ENCODE measurements around the gene NLGN1.

Gene NLGN1

GRCh38 chr3:174132421-174133042 is 735.0 kb downstream of the NLGN1 start:
- Histone ChIP-seq H3K9me3 (ENCODE audit: control insufficient read depth, insufficient read depth, low read length) (no peaks in the 10 kb centered on the region), H3K27ac (ENCODE audit: low read length) (no peak overlapping the region), H3K36me3 (ENCODE audit: control insufficient read depth, insufficient read depth, low read length) (no peaks in the 10 kb centered on the region), H3K4me3 (ENCODE audit: low read length) (no peak overlapping the region), H3K27me3 (ENCODE audit: control insufficient read depth, insufficient read depth, low read length) (no peaks in the 10 kb centered on the region), H3K4me1 (ENCODE audit: control insufficient read depth, insufficient read depth, low read length) (no peaks in the 10 kb centered on the region)
- DNase-seq (ENCODE audit: low read depth, low spot score) = no peak
- WGBS (ENCODE audit: insufficient coverage, insufficient read length) = no CpG with 5 or more reads among the region's 5 CpGs

GRCh38 chr3:174146008-174146407 is 748.5 kb downstream of the NLGN1 start:
- no peaks in the 10 kb centered on the region; the same call in 1 of the 2 replicates for H3K4me1 ChIP-seq (ENCODE audit: control insufficient read depth, insufficient read depth, low read length)
- WGBS (ENCODE audit: insufficient coverage, insufficient read length) = no CpG with 5 or more reads among the region's 1 CpG
- no peak for DNase-seq (ENCODE audit: low read depth, low spot score)
- no peak overlapping the region for H3K4me3 ChIP-seq (ENCODE audit: low read length)
- H3K27ac ChIP-seq (ENCODE audit: low read length) = no peak overlapping the region
- no peaks in the 10 kb centered on the region for H3K27me3 ChIP-seq (ENCODE audit: control insufficient read depth, insufficient read depth, low read length)
- H3K36me3 ChIP-seq (ENCODE audit: control insufficient read depth, insufficient read depth, low read length) = no peaks in the 10 kb centered on the region
- no peaks in the 10 kb centered on the region for H3K9me3 ChIP-seq (ENCODE audit: control insufficient read depth, insufficient read depth, low read length)

DNA sequence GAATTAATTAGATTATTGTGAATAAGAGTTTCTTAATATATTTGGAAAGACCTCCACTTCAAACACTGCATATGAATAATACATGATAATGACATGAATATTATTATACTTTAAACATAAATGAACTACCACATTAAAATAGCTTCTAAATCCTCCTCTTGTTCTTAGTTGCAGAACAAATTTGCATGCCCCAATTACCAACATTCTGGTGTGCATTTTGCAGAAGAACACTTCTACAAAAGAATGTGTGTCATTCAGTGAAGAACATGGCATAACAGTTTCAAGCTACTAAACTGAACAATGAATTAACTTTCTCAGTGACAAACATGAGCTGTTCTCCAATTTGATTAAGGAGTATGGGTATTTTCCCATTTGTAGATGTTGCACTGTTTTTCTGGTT is 750.3 kb downstream of the NLGN1 start:
- Histone ChIP-seq H3K36me3 (ENCODE audit: control insufficient read depth, insufficient read depth, low read length) (no peaks in the 10 kb centered on the region), H3K9me3 (ENCODE audit: control insufficient read depth, insufficient read depth, low read length) (no peaks in the 10 kb centered on the region), H3K4me3 (ENCODE audit: low read length) (no peak overlapping the region), H3K27ac (ENCODE audit: low read length) (no peak overlapping the region), H3K4me1 (ENCODE audit: control insufficient read depth, insufficient read depth, low read length) (no peaks in the 10 kb centered on the region; the same call in 1 of the 2 replicates), H3K27me3 (ENCODE audit: control insufficient read depth, insufficient read depth, low read length) (no peaks in the 10 kb centered on the region)
- no peak for DNase-seq (ENCODE audit: low read depth, low spot score)

- no peak overlapping the region for H3K27ac ChIP-seq (ENCODE audit: low read length)
- WGBS (ENCODE audit: insufficient coverage, insufficient read length) = no CpG with 5 or more reads among the region's 1 CpG
These were observed 756.3 kb downstream of the NLGN1 start for GRCh38 chr3:174153871-174154270.

DNA sequence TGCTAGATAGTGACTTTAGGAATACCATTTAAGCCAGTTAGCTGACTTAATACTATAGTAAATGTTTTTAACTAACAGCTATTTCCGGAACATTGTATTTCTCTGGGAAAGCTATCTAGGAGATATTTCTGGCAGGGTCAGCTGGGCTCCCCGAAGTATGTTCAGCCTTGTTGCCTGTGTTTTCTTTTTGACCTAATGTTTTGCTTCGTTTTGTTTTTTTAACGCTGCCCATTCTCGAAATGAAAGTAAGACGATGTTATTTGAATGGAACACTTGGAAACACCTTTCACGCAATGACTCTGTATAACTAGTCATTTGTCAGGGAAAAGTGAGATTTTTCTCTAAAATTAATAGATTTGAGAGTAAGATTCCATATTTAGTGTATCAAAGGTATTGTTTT is 758.7 kb downstream of the NLGN1 start:
- WGBS (ENCODE audit: insufficient coverage, insufficient read length) = no CpG with 5 or more reads among the region's 7 CpGs
- H3K27me3 ChIP-seq (ENCODE audit: control insufficient read depth, insufficient read depth, low read length) = no peaks in the 10 kb centered on the region
- no peak overlapping the region for H3K4me3 ChIP-seq (ENCODE audit: low read length)
- no peak for DNase-seq (ENCODE audit: low read depth, low spot score)
- H3K9me3 ChIP-seq (ENCODE audit: control insufficient read depth, insufficient read depth, low read length) = no peaks in the 10 kb centered on the region
- no peak overlapping the region for H3K27ac ChIP-seq (ENCODE audit: low read length)
- no peaks in the 10 kb centered on the region for H3K36me3 ChIP-seq (ENCODE audit: control insufficient read depth, insufficient read depth, low read length)
- no peaks in the 10 kb centered on the region for H3K4me1 ChIP-seq (ENCODE audit: control insufficient read depth, insufficient read depth, low read length)

More at GRCh38 chr3:174153871-174154270, 756.3 kb downstream of the NLGN1 start:
- Histone ChIP-seq H3K9me3 (ENCODE audit: control insufficient read depth, insufficient read depth, low read length) (no peaks in the 10 kb centered on the region), H3K27me3 (ENCODE audit: control insufficient read depth, insufficient read depth, low read length) (no peaks in the 10 kb centered on the region), H3K4me1 (ENCODE audit: control insufficient read depth, insufficient read depth, low read length) (no peaks in the 10 kb centered on the region; the same call in 1 of the 2 replicates), H3K4me3 (ENCODE audit: low read length) (no peak overlapping the region), H3K36me3 (ENCODE audit: control insufficient read depth, insufficient read depth, low read length) (no peaks in the 10 kb centered on the region)
- DNase-seq (ENCODE audit: low read depth, low spot score) = no peak

DNA sequence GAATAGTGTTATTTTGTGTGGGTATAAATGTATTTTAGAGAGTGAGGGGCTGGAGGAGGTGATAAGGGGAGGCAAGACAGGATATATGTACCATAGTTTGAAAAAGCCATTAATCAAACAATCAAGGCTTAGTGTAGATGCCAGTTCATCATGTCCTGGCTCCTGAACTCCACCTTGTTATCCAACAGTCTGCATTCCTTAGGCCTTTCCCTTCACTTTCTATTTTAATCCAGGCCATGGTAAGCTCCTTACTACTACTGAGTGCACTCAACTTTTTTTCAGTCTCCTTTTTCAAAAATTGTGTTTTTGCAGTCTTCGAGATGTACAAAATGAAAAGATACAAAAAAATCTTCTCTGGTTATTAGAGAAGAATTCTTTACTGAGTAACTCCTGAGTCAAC is 761.1 kb downstream of the NLGN1 start:
- DNase-seq (ENCODE audit: low read depth, low spot score) = no peak

DNA sequence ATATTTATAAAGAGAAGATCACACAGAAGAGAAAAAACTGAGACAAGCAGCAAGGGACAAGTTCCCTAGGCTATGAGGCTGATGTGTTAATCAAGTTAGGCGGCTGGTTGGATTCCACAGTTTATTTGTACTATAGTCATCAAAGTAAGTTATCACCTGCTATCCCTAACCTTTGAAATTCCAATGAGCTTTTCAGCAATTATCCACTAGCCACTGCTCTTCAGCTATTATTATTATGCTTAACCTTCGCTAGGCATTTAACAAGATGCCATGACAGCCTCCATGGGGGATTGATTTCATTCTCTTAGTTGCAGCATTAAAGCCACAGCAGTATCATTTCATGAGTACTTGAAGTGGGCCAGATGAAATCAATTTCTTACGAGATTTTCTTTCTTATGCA is 762.1 kb downstream of the NLGN1 start:
- WGBS (ENCODE audit: insufficient coverage, insufficient read length) = no CpG with 5 or more reads among the region's 3 CpGs
- no peak for DNase-seq (ENCODE audit: low read depth, low spot score)
- Histone ChIP-seq H3K4me1 (ENCODE audit: control insufficient read depth, insufficient read depth, low read length) (no peaks in the 10 kb centered on the region), H3K27me3 (ENCODE audit: control insufficient read depth, insufficient read depth, low read length) (no peaks in the 10 kb centered on the region), H3K27ac (ENCODE audit: low read length) (no peak overlapping the region), H3K9me3 (ENCODE audit: control insufficient read depth, insufficient read depth, low read length) (no peaks in the 10 kb centered on the region), H3K4me3 (ENCODE audit: low read length) (no peak overlapping the region), H3K36me3 (ENCODE audit: control insufficient read depth, insufficient read depth, low read length) (no peaks in the 10 kb centered on the region)

More for the DNA sequence above, 761.1 kb downstream of the NLGN1 start:
- no peak overlapping the region for H3K27ac ChIP-seq (ENCODE audit: low read length)
- no peak overlapping the region for H3K4me3 ChIP-seq (ENCODE audit: low read length)
- no CpG with 5 or more reads among the region's 1 CpG for WGBS (ENCODE audit: insufficient coverage, insufficient read length)
- H3K27me3 ChIP-seq (ENCODE audit: control insufficient read depth, insufficient read depth, low read length) = no peaks in the 10 kb centered on the region
- no peaks in the 10 kb centered on the region for H3K9me3 ChIP-seq (ENCODE audit: control insufficient read depth, insufficient read depth, low read length)
- H3K4me1 ChIP-seq (ENCODE audit: control insufficient read depth, insufficient read depth, low read length) = no peaks in the 10 kb centered on the region
- H3K36me3 ChIP-seq (ENCODE audit: control insufficient read depth, insufficient read depth, low read length) = no peaks in the 10 kb centered on the region

DNA sequence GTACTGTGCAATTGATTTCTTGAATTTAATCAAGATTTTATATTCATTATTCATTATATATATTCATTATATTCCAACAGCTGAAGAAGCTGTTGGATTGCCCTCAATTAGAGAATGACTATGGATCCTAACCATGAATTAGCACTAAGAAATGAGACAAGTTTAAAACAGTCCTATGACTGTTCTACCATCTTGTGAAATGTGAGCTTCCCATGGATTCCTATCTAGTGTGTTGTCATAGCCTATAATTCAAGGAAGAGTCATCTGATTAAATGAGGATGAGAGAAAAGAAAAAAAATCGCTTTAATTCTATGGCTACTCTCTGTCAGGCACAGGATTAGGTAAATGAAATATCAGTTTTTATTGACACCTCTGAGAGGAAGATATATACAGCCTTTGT is 765.0 kb downstream of the NLGN1 start:
- Histone ChIP-seq H3K4me1 (ENCODE audit: control insufficient read depth, insufficient read depth, low read length) (no peaks in the 10 kb centered on the region), H3K9me3 (ENCODE audit: control insufficient read depth, insufficient read depth, low read length) (no peaks in the 10 kb centered on the region), H3K27ac (ENCODE audit: low read length) (no peak overlapping the region), H3K36me3 (ENCODE audit: control insufficient read depth, insufficient read depth, low read length) (no peaks in the 10 kb centered on the region), H3K4me3 (ENCODE audit: low read length) (no peak overlapping the region), H3K27me3 (ENCODE audit: control insufficient read depth, insufficient read depth, low read length) (no peaks in the 10 kb centered on the region)
- DNase-seq (ENCODE audit: low read depth, low spot score) = no peak
- WGBS (ENCODE audit: insufficient coverage, insufficient read length) = no CpG with 5 or more reads among the region's 1 CpG

GRCh38 chr3:174168026-174168425 is 770.5 kb downstream of the NLGN1 start:
- H3K4me3 ChIP-seq (ENCODE audit: low read length) = no peak overlapping the region
- no peak for DNase-seq (ENCODE audit: low read depth, low spot score)
- H3K36me3 ChIP-seq (ENCODE audit: control insufficient read depth, insufficient read depth, low read length) = no peaks in the 10 kb centered on the region
- no peaks in the 10 kb centered on the region for H3K4me1 ChIP-seq (ENCODE audit: control insufficient read depth, insufficient read depth, low read length)
- no peaks in the 10 kb centered on the region for H3K27me3 ChIP-seq (ENCODE audit: control insufficient read depth, insufficient read depth, low read length)
- no CpG with 5 or more reads among the region's 1 CpG for WGBS (ENCODE audit: insufficient coverage, insufficient read length)
- no peaks in the 10 kb centered on the region for H3K9me3 ChIP-seq (ENCODE audit: control insufficient read depth, insufficient read depth, low read length)
- H3K27ac ChIP-seq (ENCODE audit: low read length) = no peak overlapping the region

DNA sequence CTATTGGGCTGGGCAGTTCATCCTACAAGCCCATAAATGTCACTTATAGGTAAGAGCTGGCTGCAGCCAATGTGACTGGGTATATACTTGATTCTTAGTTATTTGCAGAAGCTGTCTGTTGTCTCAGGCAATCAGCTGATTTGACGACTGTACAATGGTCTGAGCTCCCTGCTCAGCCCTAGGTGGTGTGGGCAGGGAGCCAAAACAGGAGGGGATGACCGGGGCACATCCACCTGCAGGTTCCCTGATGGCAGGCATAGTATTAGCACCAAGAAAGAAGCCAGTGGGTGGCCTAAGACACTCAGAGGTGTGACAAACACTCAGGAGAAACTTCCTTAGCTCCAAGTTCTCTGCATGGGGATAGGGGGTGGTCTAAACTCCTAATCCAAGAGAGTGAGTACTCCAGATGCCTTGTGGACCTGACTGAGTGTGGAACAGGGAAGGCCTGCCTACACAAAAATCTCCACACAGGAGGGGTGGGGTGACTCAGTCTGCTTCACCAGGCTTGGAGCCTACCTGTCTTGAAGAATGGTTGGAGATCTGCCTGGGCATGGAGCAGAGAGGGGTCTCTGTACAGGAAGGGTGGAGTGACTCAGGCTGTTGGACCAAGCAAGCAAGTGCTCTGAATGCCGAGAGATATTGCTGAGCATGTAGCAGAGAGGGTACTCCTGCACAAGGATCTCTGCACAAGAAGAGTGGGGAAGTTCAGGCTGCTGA is 771.2 kb downstream of the NLGN1 start:
- WGBS (ENCODE audit: insufficient coverage, insufficient read length) = no CpG with 5 or more reads among the region's 3 CpGs
- H3K4me3 ChIP-seq (ENCODE audit: low read length) = no peak overlapping the region
- H3K27ac ChIP-seq (ENCODE audit: low read length) = no peak overlapping the region
- H3K4me1 ChIP-seq (ENCODE audit: control insufficient read depth, insufficient read depth, low read length) = no peaks in the 10 kb centered on the region
- no peaks in the 10 kb centered on the region for H3K36me3 ChIP-seq (ENCODE audit: control insufficient read depth, insufficient read depth, low read length)
- no peaks in the 10 kb centered on the region for H3K27me3 ChIP-seq (ENCODE audit: control insufficient read depth, insufficient read depth, low read length)
- no peak for DNase-seq (ENCODE audit: low read depth, low spot score)
- no peaks in the 10 kb centered on the region for H3K9me3 ChIP-seq (ENCODE audit: control insufficient read depth, insufficient read depth, low read length)

- DNase-seq (ENCODE audit: low read depth, low spot score) = no peak
- Histone ChIP-seq H3K36me3 (ENCODE audit: control insufficient read depth, insufficient read depth, low read length) (no peaks in the 10 kb centered on the region), H3K27ac (ENCODE audit: low read length) (no peak overlapping the region), H3K4me3 (ENCODE audit: low read length) (no peak overlapping the region), H3K27me3 (ENCODE audit: control insufficient read depth, insufficient read depth, low read length) (no peaks in the 10 kb centered on the region), H3K4me1 (ENCODE audit: control insufficient read depth, insufficient read depth, low read length) (no peaks in the 10 kb centered on the region), H3K9me3 (ENCODE audit: control insufficient read depth, insufficient read depth, low read length) (no peaks in the 10 kb centered on the region)
- no CpG with 5 or more reads among the region's 3 CpGs for WGBS (ENCODE audit: insufficient coverage, insufficient read length)
These were observed 772.2 kb downstream of the NLGN1 start for GRCh38 chr3:174169736-174170135.
